GM12875 (cell line): ENCODE measurements around the gene KNSTRN.

Source experiments
- H3K4me3 ChIP-seq: one replicate; pipeline ENCODE4 v1.5.1; 2011; ENCODE audit warnings: low read depth, low read length, control low read depth
- CTCF ChIP-seq: IDR thresholded peaks from 2 replicates; pipeline ENCODE4 v1.5.1; 2011; ENCODE audit warnings: low read depth, mild to moderate bottlenecking, control low read depth, inconsistent platforms, low read length, moderate library complexity, borderline replicate concordance; ENCODE audit not compliant: insufficient read depth

Gene KNSTRN

GRCh38 chr15:40407330-40407990 lies 24.9 kb downstream of the KNSTRN start:
- no peak for TF ChIP-seq CTCF
- peak overlapping the region; percentile 12 for H3K4me3 ChIP-seq

- no peak for TF ChIP-seq CTCF
- H3K4me3 ChIP-seq = no peak overlapping the region
These were observed 26.8 kb downstream of the KNSTRN start for GRCh38 chr15:40409366-40409765.

GRCh38 chr15:40410476-40410875 lies 28.0 kb downstream of the KNSTRN start:
- TF ChIP-seq CTCF = no peak
- H3K4me3 ChIP-seq = no peak overlapping the region

- no peak overlapping the region for H3K4me3 ChIP-seq
- no peak for TF ChIP-seq CTCF
These were observed 29.7 kb downstream of the KNSTRN start for GRCh38 chr15:40412095-40412759.

DNA sequence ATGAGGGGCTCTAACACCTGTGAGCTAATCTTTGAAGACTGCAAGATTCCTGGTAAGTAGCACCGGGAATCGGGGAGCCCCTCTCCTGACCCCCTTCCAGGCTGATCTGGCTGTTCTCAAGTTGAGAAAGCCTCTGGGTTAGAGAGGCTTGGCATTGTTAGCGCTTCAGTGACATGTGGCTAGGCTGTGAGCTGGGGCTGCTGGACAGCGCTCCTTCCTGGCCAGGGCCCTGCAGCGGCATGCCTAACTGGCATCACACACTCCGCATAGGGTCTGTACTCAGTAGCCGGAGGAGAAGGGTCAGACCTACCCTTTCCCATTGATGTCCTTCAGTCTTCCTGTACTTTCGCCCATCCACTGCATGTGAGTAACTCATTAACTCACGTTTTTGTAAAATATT lies 30.5 kb downstream of the KNSTRN start:
- no peak for TF ChIP-seq CTCF
- no peak overlapping the region for H3K4me3 ChIP-seq

- no peak overlapping the region for H3K4me3 ChIP-seq
- TF ChIP-seq CTCF = no peak
These were observed 32.3 kb downstream of the KNSTRN start for GRCh38 chr15:40414816-40415215.

DNA sequence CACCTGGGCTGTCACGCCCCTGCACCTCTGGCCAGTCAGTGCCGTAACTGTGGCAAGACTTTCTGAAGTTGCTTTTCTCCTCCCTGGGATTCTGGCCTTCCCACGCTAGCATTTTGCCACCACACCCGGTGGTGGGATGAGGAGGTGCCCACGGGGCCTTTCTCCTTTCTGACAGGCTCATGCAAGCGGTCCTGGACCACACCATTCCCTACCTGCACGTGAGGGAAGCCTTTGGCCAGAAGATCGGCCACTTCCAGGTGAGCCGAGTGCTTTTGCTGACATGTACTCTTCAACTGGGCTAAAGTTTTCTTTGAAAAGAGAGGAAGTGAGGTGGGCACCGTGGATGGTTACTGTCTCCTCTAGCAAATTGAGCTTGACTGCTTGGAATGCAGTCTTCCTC lies 32.7 kb downstream of the KNSTRN start:
- H3K4me3 ChIP-seq = no peak overlapping the region
- no peak for TF ChIP-seq CTCF
